Kidney (tissue), 14 donors: Measurements from ENCODE around the gene DOK6. TPM values are rescaled to one million over a fixed set of nuclear protein-coding genes. Genes with fewer than 3 reads are reported as not detected.

Experiments
- DNase-seq, 5 donors: peaks; one replicate each; pipeline ENCODE4 v3.0.0-alpha.2; 2013 to 2020
- FAIRE-seq: peaks from 2 replicates; lab custom pipeline; 2012; peaks lifted over from hg19 to GRCh38; lab: Jason Lieb, UNC
- H3K27ac ChIP-seq, 2 donors: one replicate each; pipeline ENCODE4 v1.7.0; 2013; ENCODE audit warnings: low read depth in 2 of 2, low read length in 2 of 2, inconsistent platforms in 1 of 2
- H3K27me3 ChIP-seq: one replicate; pipeline ENCODE4 v1.7.1; 2013; ENCODE audit warnings: low read length, inconsistent platforms; ENCODE audit not compliant: control insufficient read depth, insufficient read depth
- H3K36me3 ChIP-seq, 3 donors: one replicate each; pipeline versions ENCODE4 v1.7.0 to v1.7.1; 2013; ENCODE audit warnings: low read length in 3 of 3, control low read depth in 1 of 3, inconsistent platforms in 1 of 3; ENCODE audit not compliant: insufficient read depth in 3 of 3, control insufficient read depth in 2 of 3
- H3K4me1 ChIP-seq, 3 donors: one replicate each; pipeline versions ENCODE4 v1.7.0 to v1.7.1; 2013; ENCODE audit warnings: low read length in 3 of 3, inconsistent platforms in 1 of 3, low read depth in 1 of 3; ENCODE audit not compliant: control insufficient read depth in 2 of 3, insufficient read depth in 2 of 3
- H3K4me3 ChIP-seq, 3 donors: one replicate each; pipeline versions ENCODE4 v1.7.0 to v1.8.1; 2013; ENCODE audit warnings: low read length in 3 of 3, control low read depth in 1 of 3, inconsistent platforms in 1 of 3
- H3K9ac ChIP-seq, 3 donors: one replicate each; pipeline versions ENCODE4 v1.7.0 to v1.7.1; 2013; ENCODE audit warnings: low read length in 3 of 3, control low read depth in 1 of 3, inconsistent platforms in 1 of 3
- H3K9me3 ChIP-seq, 3 donors: one replicate each; pipeline versions ENCODE4 v1.7.0 to v1.7.1; 2013; ENCODE audit warnings: low read length in 3 of 3, control low read depth in 1 of 3, inconsistent platforms in 1 of 3; ENCODE audit not compliant: control insufficient read depth in 2 of 3, insufficient read depth in 1 of 3
- intact Hi-C: fragments of 100-400 bp; cut with DNase I; formaldehyde crosslinking; loops from one replicate; pipeline ENCODE4 v1.11.1; 2022
- polyA plus RNA-seq: library from polyadenylated mRNA; stranded (reverse); fragments of 350-450 nt; fragmentation: Illumina TruSeq; extraction: RNeasy Lipid Tissue Mini Kit (QIAGEN cat#74804); gene quantifications from one replicate; pipeline ENCODE4 v1.2.3, GENCODE V29; 2014; ENCODE audit warnings: low read depth, low replicate concordance; ENCODE audit not compliant: insufficient read depth
- total RNA-seq: library from RNA; stranded (reverse); fragmentation: NEBNext Ultra II Directional; extraction: Animal tissue kit (Norgen Biotek cat#: 25700); gene quantifications from one replicate; pipeline ENCODE4 v1.2.1, GENCODE V29; 2021
- TF ChIP-seq, protein P1 (sequence below): IDR thresholded peaks from 3 replicates; pipeline ENCODE4 v1.5.1; 2012; ENCODE audit warnings: mild to moderate bottlenecking, moderate library complexity, borderline replicate concordance; ENCODE audit not compliant: insufficient read depth; ENCODE audit errors: extremely low read depth
- donor health status: control.
- donor health status: control.
- donor health status: control.
- donor health status: control.
- donor health status: control.
- donor health status: DM: yes; HTN: yes; CAD: no.
- donor health status: Normal renal cell carcinoma (clear cell type).

Gene DOK6
- total and polyA plus RNA-seq, 2 donors from 2014 or later = 3.8 to 4.6 TPM

DNA sequence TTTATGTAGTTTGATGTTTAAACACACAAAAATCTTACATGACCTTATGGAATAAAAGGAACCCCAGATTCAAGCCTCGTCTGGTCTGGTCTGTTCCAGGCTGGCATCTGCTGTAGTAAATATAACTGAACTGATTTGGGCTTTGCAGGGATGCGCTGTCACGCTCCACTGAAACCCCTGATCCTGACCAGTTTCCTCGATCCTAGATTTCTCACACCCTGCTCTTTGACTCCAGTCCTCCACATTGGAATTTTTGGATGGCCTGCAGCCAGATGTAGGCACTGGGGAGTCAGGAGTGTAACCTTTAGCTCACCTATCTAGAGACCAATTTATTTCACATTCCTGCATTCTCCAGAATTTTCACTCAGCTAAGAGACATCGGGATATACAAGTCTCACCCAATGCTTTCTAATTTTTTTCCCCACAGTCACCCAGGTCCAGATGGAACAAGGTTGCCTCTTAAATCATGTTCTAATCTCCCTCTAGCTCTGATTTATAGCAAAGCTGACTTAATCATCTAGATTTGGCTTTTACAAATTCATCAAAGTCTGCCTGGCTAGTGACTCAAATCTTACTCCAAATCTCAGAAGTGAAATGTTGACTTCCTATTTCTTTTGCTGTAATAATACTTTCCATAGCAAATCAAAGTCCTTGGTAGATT lies 327.4 kb downstream of the DOK6 start:
- Histone ChIP-seq H3K9ac (no peak overlapping the region), H3K4me1 (no peaks in the 10 kb centered on the region), H3K4me3 (no peak overlapping the region), H3K27ac (no peak overlapping the region), H3K27me3 (no peaks in the 10 kb centered on the region), H3K9me3 (no peaks in the 10 kb centered on the region), H3K36me3 (no peaks in the 10 kb centered on the region)
- DNase-seq (peak in 1 of 5 donors; percentile 12), FAIRE-seq (no peak)
- intact Hi-C loops = no loop called here
- TF ChIP-seq, protein P1, sequence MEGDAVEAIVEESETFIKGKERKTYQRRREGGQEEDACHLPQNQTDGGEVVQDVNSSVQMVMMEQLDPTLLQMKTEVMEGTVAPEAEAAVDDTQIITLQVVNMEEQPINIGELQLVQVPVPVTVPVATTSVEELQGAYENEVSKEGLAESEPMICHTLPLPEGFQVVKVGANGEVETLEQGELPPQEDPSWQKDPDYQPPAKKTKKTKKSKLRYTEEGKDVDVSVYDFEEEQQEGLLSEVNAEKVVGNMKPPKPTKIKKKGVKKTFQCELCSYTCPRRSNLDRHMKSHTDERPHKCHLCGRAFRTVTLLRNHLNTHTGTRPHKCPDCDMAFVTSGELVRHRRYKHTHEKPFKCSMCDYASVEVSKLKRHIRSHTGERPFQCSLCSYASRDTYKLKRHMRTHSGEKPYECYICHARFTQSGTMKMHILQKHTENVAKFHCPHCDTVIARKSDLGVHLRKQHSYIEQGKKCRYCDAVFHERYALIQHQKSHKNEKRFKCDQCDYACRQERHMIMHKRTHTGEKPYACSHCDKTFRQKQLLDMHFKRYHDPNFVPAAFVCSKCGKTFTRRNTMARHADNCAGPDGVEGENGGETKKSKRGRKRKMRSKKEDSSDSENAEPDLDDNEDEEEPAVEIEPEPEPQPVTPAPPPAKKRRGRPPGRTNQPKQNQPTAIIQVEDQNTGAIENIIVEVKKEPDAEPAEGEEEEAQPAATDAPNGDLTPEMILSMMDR = no peak

DNA sequence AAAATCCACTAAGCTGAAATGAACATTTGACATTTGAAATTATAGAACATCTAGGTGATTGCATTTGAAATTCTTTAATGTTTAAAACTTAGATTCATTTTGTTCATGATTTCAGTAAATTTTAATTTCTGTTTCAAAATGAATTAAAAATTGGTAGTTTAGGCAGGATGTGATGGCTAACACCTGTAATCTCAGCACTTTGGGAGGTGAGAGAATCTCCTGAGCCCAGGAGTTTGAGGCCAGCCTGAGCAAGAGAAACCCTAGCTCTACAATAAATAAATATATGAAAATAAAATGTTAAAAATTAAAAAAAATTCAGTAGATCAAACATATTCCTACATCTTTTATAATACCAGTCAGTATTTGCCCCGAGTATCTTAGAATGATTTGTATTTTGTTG lies 330.0 kb downstream of the DOK6 start:
- FAIRE-seq = no peak
- intact Hi-C loops = no loop called here
- H3K4me3 ChIP-seq = no peak overlapping the region

DNA sequence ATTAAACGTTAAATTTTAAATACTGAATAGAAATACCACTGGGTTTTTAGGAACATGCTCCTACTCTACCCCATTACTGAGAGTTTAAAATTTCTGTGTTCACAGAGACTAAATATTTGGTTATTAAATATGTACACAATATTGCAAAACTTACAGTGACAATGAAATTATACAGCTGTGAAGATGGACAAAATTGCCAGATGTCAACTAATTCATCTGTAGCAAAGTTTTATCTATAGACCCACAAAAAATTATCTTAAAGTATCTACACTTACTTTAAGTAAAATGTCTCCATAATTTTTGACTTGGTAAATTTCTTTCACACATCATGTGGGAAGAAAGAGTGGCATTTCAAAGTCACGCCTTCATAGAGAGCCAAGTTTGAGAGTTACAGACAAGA lies 333.8 kb downstream of the DOK6 start:
- FAIRE-seq (no peak), DNase-seq (no peak)
- intact Hi-C loops = no loop called here
- Histone ChIP-seq H3K9ac (no peak overlapping the region), H3K4me1 (no peaks in the 10 kb centered on the region), H3K36me3 (no peaks in the 10 kb centered on the region), H3K9me3 (peaks cover 0 to 3% (median 0%) of the 10 kb centered on the region in 3 donors), H3K27me3 (no peaks in the 10 kb centered on the region), H3K27ac (no peak overlapping the region), H3K4me3 (no peak overlapping the region)
- TF ChIP-seq, protein P1 = no peak

More for the DNA sequence above, 330.0 kb downstream of the DOK6 start:
- no peak for DNase-seq
- Histone ChIP-seq H3K9me3 (peaks cover 0 to 1% (median 0%) of the 10 kb centered on the region in 3 donors), H3K36me3 (no peaks in the 10 kb centered on the region), H3K9ac (no peak overlapping the region), H3K27ac (no peak overlapping the region), H3K27me3 (no peaks in the 10 kb centered on the region), H3K4me1 (no peaks in the 10 kb centered on the region)
- TF ChIP-seq, protein P1 = no peak

DNA sequence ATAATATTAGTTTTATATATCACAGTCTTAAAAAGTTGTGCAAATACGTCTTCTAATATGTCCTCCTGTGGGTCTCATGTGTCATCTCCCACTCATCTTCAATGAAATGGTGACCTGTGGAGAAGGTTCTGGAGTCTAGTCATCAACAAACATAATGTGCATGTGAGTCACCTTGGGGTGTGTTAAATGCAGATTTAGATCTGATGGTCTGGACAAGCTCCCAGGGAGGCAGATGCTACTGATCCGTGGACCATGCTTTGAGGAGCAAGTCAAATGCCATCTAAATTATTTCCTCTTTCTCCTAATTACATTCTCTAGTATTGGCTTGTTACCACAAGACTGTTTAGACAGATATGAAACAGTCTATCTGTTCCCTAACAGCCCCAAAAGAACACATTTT lies 336.0 kb downstream of the DOK6 start:
- DNase-seq (no peak), FAIRE-seq (no peak)
- TF ChIP-seq, protein P1 = no peak
- intact Hi-C loops = no loop called here
- no peak overlapping the region for H3K4me3 ChIP-seq
- no peak overlapping the region for H3K27ac ChIP-seq
- H3K36me3 ChIP-seq = no peaks in the 10 kb centered on the region
- no peak overlapping the region for H3K9ac ChIP-seq
- H3K9me3 ChIP-seq = peaks cover 0 to 3% (median 0%) of the 10 kb centered on the region in 3 donors
- H3K27me3 ChIP-seq = no peaks in the 10 kb centered on the region
- H3K4me1 ChIP-seq = no peaks in the 10 kb centered on the region
